HT-29 (cell line): ENCODE data around the gene KIZ. TPM values are rescaled to one million over a fixed set of nuclear protein-coding genes. Genes with fewer than 3 reads are reported as not detected.

Source experiments
- DNase-seq: peaks from one replicate; pipeline ENCODE4 v3.0.0-alpha.2; 2015; ENCODE audit warnings: low spot score
- total RNA-seq: library from RNA; depleted of rRNA; stranded (reverse); fragments of >200 nt; shearing (Covaris generic); gene quantifications from 2 replicates; pipeline ENCODE4 v1.2.3, GENCODE V29; 2014

Gene KIZ
- total RNA-seq, 1 experiment from 2014 or later, result 11.5 TPM

GRCh38 chr20:21177767-21178166, 51.9 kb downstream of the KIZ start:
- DNase-seq, result no peak

- no peak for DNase-seq
Measured at GRCh38 chr20:21179757-21180156, 53.9 kb downstream of the KIZ start.

- no peak for DNase-seq
Measured at GRCh38 chr20:21180248-21180647, 54.4 kb downstream of the KIZ start.

- no peak for DNase-seq
Measured at GRCh38 chr20:21181028-21181427, 55.1 kb downstream of the KIZ start.

GRCh38 chr20:21182832-21183563, 57.1 kb downstream of the KIZ start:
- peak; percentile 54 for DNase-seq

GRCh38 chr20:21183722-21184121, 57.8 kb downstream of the KIZ start:
- peak; percentile 36 for DNase-seq

GRCh38 chr20:21184819-21185218, 58.9 kb downstream of the KIZ start:
- no peak for DNase-seq

- no peak for DNase-seq
Measured at GRCh38 chr20:21185849-21186248, 60.0 kb downstream of the KIZ start.

GRCh38 chr20:21189761-21190523, 64.1 kb downstream of the KIZ start:
- no peak for DNase-seq

- no peak for DNase-seq
Measured at GRCh38 chr20:21190869-21191268, 65.0 kb downstream of the KIZ start.

- no peak for DNase-seq
Measured at GRCh38 chr20:21191839-21192238, 66.0 kb downstream of the KIZ start.

GRCh38 chr20:21202259-21202658, 76.4 kb downstream of the KIZ start:
- peak; percentile 73 for DNase-seq

GRCh38 chr20:21203088-21203656, 77.3 kb downstream of the KIZ start:
- peak; percentile 23 for DNase-seq

- no peak for DNase-seq
Measured at GRCh38 chr20:21206584-21206983, 80.7 kb downstream of the KIZ start.

GRCh38 chr20:21208999-21209398, 83.1 kb downstream of the KIZ start:
- no peak for DNase-seq

- no peak for DNase-seq
Measured at GRCh38 chr20:21209668-21210067, 83.8 kb downstream of the KIZ start.

GRCh38 chr20:21213691-21214090, 87.8 kb downstream of the KIZ start:
- no peak for DNase-seq

- DNase-seq, result no peak
Measured at GRCh38 chr20:21214431-21214830, 88.5 kb downstream of the KIZ start.

- no peak for DNase-seq
Measured at GRCh38 chr20:21219686-21220085, 93.8 kb downstream of the KIZ start.

- DNase-seq, result no peak
Measured at GRCh38 chr20:21224217-21224616, 98.3 kb downstream of the KIZ start.

- no peak for DNase-seq
Measured at GRCh38 chr20:21225215-21225947, 99.5 kb downstream of the KIZ start.

GRCh38 chr20:21228511-21228910, 102.6 kb downstream of the KIZ start:
- DNase-seq, result no peak
